ENCODE data around the gene NOX4. TPM values are rescaled to one million over a fixed set of nuclear protein-coding genes. Genes with fewer than 3 reads are reported as not detected.
"Not testable (repeated sequence)": the region's sequence is repeated elsewhere in the genome, so short reads cannot be mapped to it uniquely, and the experiment has no call there.

Gene NOX4
- total RNA-seq, 5 donors from 2014 or later (not counting 1 experiment from before 2014, with no cell fraction given) = not detected

GRCh38 chr11:89410666-89411065, 80.5 kb downstream of the NOX4 start:
- H3K27me3 Mint-ChIP-seq; H3K36me3 ChIP-seq (ENCODE audit: control insufficient read depth in 2 of 2, extremely low read depth in 1 of 2, insufficient read depth in 1 of 2, low read length in 1 of 2); H3K4me1 Mint-ChIP-seq; H3K27me3 ChIP-seq (replicated peaks in 1 of 2; ENCODE audit: control insufficient read depth in 2 of 2, extremely low read depth in 1 of 2, insufficient read depth in 2 of 2, low read length in 1 of 2); H3K4me3 Mint-ChIP-seq; H3K4me1 ChIP-seq (ENCODE audit: control insufficient read depth in 1 of 2, extremely low read depth in 1 of 2, insufficient read depth in 2 of 2, low read length in 2 of 2); DNase-seq; CTCF ChIA-PET; H3K27ac ChIP-seq (ENCODE audit: low read length); H3K27ac Mint-ChIP-seq; H3K4me3 ChIP-seq (ENCODE audit: control insufficient read depth in 1 of 2, extremely low read depth in 1 of 2, low read length in 1 of 2); H3K9me3 Mint-ChIP-seq; ATAC-seq (replicated peaks in 1 of 4); H3K36me3 Mint-ChIP-seq; H3K9me3 ChIP-seq: not testable (repeated sequence)
- WGBS (ENCODE audit: insufficient coverage) = no CpG with 5 or more reads among the region's 1 CpG
- POLR2A ChIA-PET = interaction anchor here in 1 of 2 donors (0.5 kb wide), 1 partner anchor 98 kb away, joined by 4 read pairs; no protein-coding TSS in a partner anchor

- H3K27me3 ChIP-seq (replicated peaks in 1 of 2; ENCODE audit: control insufficient read depth in 2 of 2, extremely low read depth in 1 of 2, insufficient read depth in 2 of 2, low read length in 1 of 2); H3K27ac ChIP-seq (ENCODE audit: low read length); H3K36me3 ChIP-seq (ENCODE audit: control insufficient read depth in 2 of 2, extremely low read depth in 1 of 2, insufficient read depth in 1 of 2, low read length in 1 of 2); POLR2A ChIA-PET; DNase-seq; H3K9me3 ChIP-seq; H3K4me1 ChIP-seq (ENCODE audit: control insufficient read depth in 1 of 2, extremely low read depth in 1 of 2, insufficient read depth in 2 of 2, low read length in 2 of 2); H3K27me3 Mint-ChIP-seq; H3K36me3 Mint-ChIP-seq; H3K4me3 ChIP-seq (ENCODE audit: control insufficient read depth in 1 of 2, extremely low read depth in 1 of 2, low read length in 1 of 2); H3K9me3 Mint-ChIP-seq; CTCF ChIA-PET; H3K4me1 Mint-ChIP-seq; ATAC-seq (replicated peaks in 1 of 4); H3K27ac Mint-ChIP-seq; H3K4me3 Mint-ChIP-seq: not testable (repeated sequence)
- no CpG with 5 or more reads among the region's 2 CpGs for WGBS (ENCODE audit: insufficient coverage)
Observed at GRCh38 chr11:89408441-89408840, 82.7 kb downstream of the NOX4 start.

- Mint-ChIP-seq H3K4me3 (no peak overlapping the region), H3K4me1 (no peaks in the 10 kb centered on the region), H3K36me3 (no peaks in the 10 kb centered on the region), H3K27ac (no peak overlapping the region), H3K9me3 (no peaks in the 10 kb centered on the region), H3K27me3 (no peaks in the 10 kb centered on the region)
- ChIA-PET POLR2A (no interaction called here), CTCF (interaction anchor here in 1 of 2 donors (0.7 kb wide), 1 partner anchor 1389 kb away, joined by 3 read pairs; no protein-coding TSS in a partner anchor)
- Histone ChIP-seq H3K4me1 (ENCODE audit: control insufficient read depth in 1 of 2, extremely low read depth in 1 of 2, insufficient read depth in 2 of 2, low read length in 2 of 2) (no peaks in the 10 kb centered on the region), H3K36me3 (ENCODE audit: control insufficient read depth in 2 of 2, extremely low read depth in 1 of 2, insufficient read depth in 1 of 2, low read length in 1 of 2) (no peaks in the 10 kb centered on the region), H3K27ac (ENCODE audit: low read length) (no peak overlapping the region), H3K27me3 (replicated peaks in 1 of 2; ENCODE audit: control insufficient read depth in 2 of 2, extremely low read depth in 1 of 2, insufficient read depth in 2 of 2, low read length in 1 of 2) (no peaks in the 10 kb centered on the region), H3K4me3 (ENCODE audit: control insufficient read depth in 1 of 2, extremely low read depth in 1 of 2, low read length in 1 of 2) (no peak overlapping the region), H3K9me3 (no peaks in the 10 kb centered on the region)
- ATAC-seq (replicated peaks in 1 of 4) = no peak
- WGBS (ENCODE audit: insufficient coverage) = no CpG with 5 or more reads among the region's 1 CpG
- no peak for DNase-seq
Observed at GRCh38 chr11:89405629-89406028, 85.5 kb downstream of the NOX4 start.

- H3K9me3 Mint-ChIP-seq; H3K27me3 Mint-ChIP-seq; POLR2A ChIA-PET; DNase-seq; H3K36me3 ChIP-seq (ENCODE audit: control insufficient read depth in 2 of 2, extremely low read depth in 1 of 2, insufficient read depth in 1 of 2, low read length in 1 of 2); H3K27ac ChIP-seq (ENCODE audit: low read length); ATAC-seq (replicated peaks in 1 of 4); H3K36me3 Mint-ChIP-seq; H3K4me1 Mint-ChIP-seq; H3K27ac Mint-ChIP-seq; H3K4me3 Mint-ChIP-seq; CTCF ChIA-PET; H3K9me3 ChIP-seq; H3K4me3 ChIP-seq (ENCODE audit: control insufficient read depth in 1 of 2, extremely low read depth in 1 of 2, low read length in 1 of 2); H3K4me1 ChIP-seq (ENCODE audit: control insufficient read depth in 1 of 2, extremely low read depth in 1 of 2, insufficient read depth in 2 of 2, low read length in 2 of 2); H3K27me3 ChIP-seq (replicated peaks in 1 of 2; ENCODE audit: control insufficient read depth in 2 of 2, extremely low read depth in 1 of 2, insufficient read depth in 2 of 2, low read length in 1 of 2): not testable (repeated sequence)
- WGBS (ENCODE audit: insufficient coverage) = no CpG with 5 or more reads among the region's 1 CpG
Observed at GRCh38 chr11:89391654-89392053, 99.5 kb downstream of the NOX4 start.

- H3K27me3 Mint-ChIP-seq; H3K36me3 ChIP-seq (ENCODE audit: control insufficient read depth in 2 of 2, extremely low read depth in 1 of 2, insufficient read depth in 1 of 2, low read length in 1 of 2); POLR2A ChIA-PET; H3K9me3 Mint-ChIP-seq; CTCF ChIA-PET; H3K9me3 ChIP-seq; H3K27me3 ChIP-seq (replicated peaks in 1 of 2; ENCODE audit: control insufficient read depth in 2 of 2, extremely low read depth in 1 of 2, insufficient read depth in 2 of 2, low read length in 1 of 2); ATAC-seq (replicated peaks in 1 of 4); H3K4me1 Mint-ChIP-seq; H3K27ac ChIP-seq (ENCODE audit: low read length); H3K4me3 ChIP-seq (ENCODE audit: control insufficient read depth in 1 of 2, extremely low read depth in 1 of 2, low read length in 1 of 2); H3K27ac Mint-ChIP-seq; H3K4me1 ChIP-seq (ENCODE audit: control insufficient read depth in 1 of 2, extremely low read depth in 1 of 2, insufficient read depth in 2 of 2, low read length in 2 of 2); DNase-seq; H3K36me3 Mint-ChIP-seq; H3K4me3 Mint-ChIP-seq: not testable (repeated sequence)
- WGBS (ENCODE audit: insufficient coverage) = no CpG with 5 or more reads among the region's 3 CpGs
Observed at GRCh38 chr11:89387501-89387900, 103.7 kb downstream of the NOX4 start.

- POLR2A ChIA-PET, DNase-seq: not testable (repeated sequence)
- WGBS (ENCODE audit: insufficient coverage) = 64% methylated on average over 4 of the region's 6 CpGs
Observed at GRCh38 chr11:89382986-89383385, 108.2 kb downstream of the NOX4 start.

GRCh38 chr11:89381094-89381493, 110.1 kb downstream of the NOX4 start:
- ChIA-PET POLR2A (interaction anchor here in 1 of 2 donors (0.6 kb wide), 1 partner anchor 1296 kb away, joined by 3 read pairs; no protein-coding TSS in a partner anchor), CTCF (no interaction called here)
- Mint-ChIP-seq H3K4me3 (no peak overlapping the region), H3K4me1 (no peaks in the 10 kb centered on the region), H3K9me3 (peaks cover 0 to 3% (median 0%) of the 10 kb centered on the region in 3 donors), H3K27ac (no peak overlapping the region), H3K36me3 (no peaks in the 10 kb centered on the region), H3K27me3 (no peaks in the 10 kb centered on the region)
- no peak overlapping the region for H3K4me3 ChIP-seq (ENCODE audit: control insufficient read depth in 1 of 2, extremely low read depth in 1 of 2, low read length in 1 of 2)
- ATAC-seq (replicated peaks in 1 of 4) (no peak), DNase-seq (no peak)
- H3K36me3 ChIP-seq (ENCODE audit: control insufficient read depth in 2 of 2, extremely low read depth in 1 of 2, insufficient read depth in 1 of 2, low read length in 1 of 2) = no peaks in the 10 kb centered on the region
- H3K4me1 ChIP-seq (ENCODE audit: control insufficient read depth in 1 of 2, extremely low read depth in 1 of 2, insufficient read depth in 2 of 2, low read length in 2 of 2) = no peaks in the 10 kb centered on the region
- H3K9me3 ChIP-seq = no peaks in the 10 kb centered on the region
- 63% methylated on average over 3 of the region's 3 CpGs for WGBS (ENCODE audit: insufficient coverage)
- H3K27ac ChIP-seq (ENCODE audit: low read length) = no peak overlapping the region
- no peaks in the 10 kb centered on the region for H3K27me3 ChIP-seq (replicated peaks in 1 of 2; ENCODE audit: control insufficient read depth in 2 of 2, extremely low read depth in 1 of 2, insufficient read depth in 2 of 2, low read length in 1 of 2)

More at GRCh38 chr11:89382986-89383385, 108.2 kb downstream of the NOX4 start:
- H3K9me3 ChIP-seq; CTCF ChIA-PET; H3K27me3 ChIP-seq (replicated peaks in 1 of 2; ENCODE audit: control insufficient read depth in 2 of 2, extremely low read depth in 1 of 2, insufficient read depth in 2 of 2, low read length in 1 of 2); H3K4me3 Mint-ChIP-seq; H3K36me3 ChIP-seq (ENCODE audit: control insufficient read depth in 2 of 2, extremely low read depth in 1 of 2, insufficient read depth in 1 of 2, low read length in 1 of 2); H3K36me3 Mint-ChIP-seq; H3K4me1 ChIP-seq (ENCODE audit: control insufficient read depth in 1 of 2, extremely low read depth in 1 of 2, insufficient read depth in 2 of 2, low read length in 2 of 2); ATAC-seq (replicated peaks in 1 of 4); H3K27ac Mint-ChIP-seq; H3K4me3 ChIP-seq (ENCODE audit: control insufficient read depth in 1 of 2, extremely low read depth in 1 of 2, low read length in 1 of 2); H3K27me3 Mint-ChIP-seq; H3K9me3 Mint-ChIP-seq; H3K4me1 Mint-ChIP-seq; H3K27ac ChIP-seq (ENCODE audit: low read length): not testable (repeated sequence)
